Prostate gland (tissue), 2 donors: ENCODE measurements around the gene TBC1D22A.

Source experiments
- CTCF ChIP-seq, 4 experiments: fragments of 200-600 bp in 2 of 4; fragments of 450-650 bp in 2 of 4; sonication (generic) in 2 of 4; IDR thresholded peaks; 1 replicate in 3 of 4; 2 replicates in 1 of 4; pipeline ENCODE4 v1.5.1; 2016 to 2019; ENCODE audit warnings: antibody characterized with exemption in 4 of 4, mild to moderate bottlenecking in 2 of 4, moderate library complexity in 2 of 4
- POLR2A ChIP-seq: fragments of 450-650 bp; IDR thresholded peaks from one replicate; pipeline ENCODE4 v1.6.1; 2016; ENCODE audit warnings: antibody characterized with exemption, mild to moderate bottlenecking
- POLR2AphosphoS5 ChIP-seq: sonication (generic); formaldehyde crosslinking; IDR thresholded peaks from one replicate; pipeline ENCODE4 v1.6.1; 2017; ENCODE audit warnings: antibody characterized with exemption

- TF ChIP-seq POLR2A (no peak), CTCF (IDR thresholded peaks at IDR 0.05) (no peak), POLR2AphosphoS5 (no peak)
These were observed 396.0 kb downstream of the TBC1D22A start for GRCh38 chr22:47158457-47158856.
